ENCODE measurements around the gene COL4A2.

Gene COL4A2

DNA sequence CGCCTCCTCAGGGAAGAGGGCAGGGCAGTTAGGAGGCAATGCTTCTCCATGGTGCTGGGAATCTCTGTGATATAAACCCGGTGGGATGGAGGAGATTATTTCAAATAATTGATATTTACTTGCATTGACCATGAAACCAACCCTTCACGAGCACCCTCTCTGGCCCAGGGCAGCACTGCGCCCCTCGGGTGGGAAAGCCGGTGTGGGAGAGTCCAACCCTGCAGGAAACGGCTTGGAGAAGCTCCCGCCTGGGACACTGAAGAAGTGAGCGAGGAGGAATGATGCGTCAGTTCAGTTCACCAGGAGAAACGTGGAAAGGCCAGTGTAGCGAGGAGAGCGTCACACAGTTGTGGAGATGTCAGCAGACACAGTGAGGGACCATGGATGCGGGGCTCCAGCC, 99.9 kb downstream of the COL4A2 start:
- no peak for DNase-seq

DNA sequence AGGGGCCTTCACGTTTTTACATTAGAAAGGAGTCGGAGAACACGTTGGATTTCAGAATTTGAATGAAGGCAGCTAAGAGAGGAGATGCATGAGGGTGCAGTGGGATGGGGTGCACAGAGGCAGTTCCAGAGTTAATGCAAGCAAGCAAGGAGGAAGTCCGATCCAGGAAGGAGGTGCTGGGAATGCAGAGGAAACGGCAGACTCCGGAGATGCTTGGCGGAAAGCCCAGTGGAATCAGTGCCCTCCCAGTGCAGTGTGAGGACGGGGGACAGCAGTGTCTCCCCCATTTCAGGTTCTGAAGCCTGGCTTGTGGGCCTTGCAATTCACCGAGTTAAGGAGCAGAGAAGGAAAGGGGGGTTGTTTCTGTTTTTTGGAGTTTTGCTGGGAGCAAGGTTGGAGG, 100.4 kb downstream of the COL4A2 start:
- no peak for DNase-seq

- no peak for DNase-seq
Measured at GRCh38 chr13:110408286-110408685, 101.2 kb downstream of the COL4A2 start.

- DNase-seq: no peak
Measured at GRCh38 chr13:110409581-110409992, 102.5 kb downstream of the COL4A2 start.

DNA sequence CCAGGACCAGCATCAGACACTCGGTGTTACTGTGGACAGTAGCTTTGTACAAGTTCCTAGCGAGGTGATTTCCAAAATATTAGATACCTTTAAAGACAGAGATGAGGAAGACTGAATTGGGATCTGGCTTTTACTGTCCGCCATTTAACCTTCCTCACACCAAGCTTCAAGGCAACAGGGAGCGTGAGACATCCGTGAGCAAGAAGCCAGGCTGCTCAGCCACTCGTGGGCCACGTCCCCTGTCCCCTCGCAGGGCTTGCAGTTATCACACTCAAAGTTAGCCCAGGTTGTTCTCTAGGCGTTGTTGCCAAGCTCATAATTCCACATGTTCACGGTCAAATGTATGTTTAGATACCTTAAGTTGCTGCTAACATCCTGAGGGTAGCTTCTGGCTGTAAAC, 102.9 kb downstream of the COL4A2 start:
- no peak for DNase-seq

DNA sequence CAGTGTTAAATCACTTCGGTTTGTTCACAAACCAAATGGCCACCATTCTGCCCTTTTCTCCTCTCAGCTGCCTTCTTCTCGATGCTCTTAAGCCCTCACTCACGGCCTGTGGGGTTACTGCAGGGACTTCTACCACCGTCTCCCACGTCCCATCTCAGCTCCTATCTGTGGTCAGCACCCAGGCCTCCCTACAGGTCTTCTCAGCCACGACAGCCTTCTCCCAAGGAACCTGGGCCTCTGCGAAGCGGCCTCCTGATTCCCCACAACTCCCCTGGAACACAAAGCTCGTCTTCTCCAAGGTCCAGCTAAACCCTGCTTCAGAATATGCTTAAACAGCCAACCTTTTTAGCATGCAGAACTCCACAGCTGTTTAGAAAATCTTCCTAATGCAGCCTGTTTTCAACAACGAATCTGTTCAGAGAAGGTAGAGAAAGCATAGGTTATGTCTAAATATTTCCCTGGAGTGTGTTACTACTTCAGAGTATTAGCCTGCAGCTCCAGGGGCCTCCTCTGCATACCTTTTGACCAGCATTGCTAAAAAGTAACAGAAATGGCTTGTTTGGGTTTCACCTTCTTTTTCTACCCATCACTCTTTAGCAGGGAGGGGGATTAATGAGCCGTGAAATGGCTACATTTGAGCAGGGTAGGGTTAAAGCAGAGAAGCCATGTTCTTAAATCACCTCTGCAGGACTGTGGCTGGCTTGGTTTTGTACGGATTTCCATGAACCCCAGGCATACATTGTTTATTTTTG, 104.0 kb downstream of the COL4A2 start:
- DNase-seq: no peak

DNA sequence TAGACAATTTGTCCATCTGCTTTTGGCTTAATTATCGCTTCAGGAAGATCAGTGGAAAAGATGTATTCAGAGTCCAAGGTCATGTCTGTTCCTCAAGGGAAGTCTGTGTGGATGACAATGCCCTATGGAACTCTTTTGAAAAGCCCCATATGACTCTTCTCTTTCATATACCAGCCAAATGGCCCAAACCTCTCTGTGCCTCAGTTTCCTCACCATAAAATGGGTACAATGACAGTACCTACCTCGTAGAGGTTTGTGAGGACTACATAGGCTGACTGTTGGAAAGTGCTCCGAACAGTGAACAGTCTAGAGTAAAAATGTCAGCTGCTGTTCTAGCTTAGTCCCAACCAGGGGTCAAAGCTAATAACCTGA, 104.6 kb downstream of the COL4A2 start:
- no peak for DNase-seq

- peak; percentile 45 to 56 for DNase-seq
Measured at GRCh38 chr13:110412132-110412914, 105.2 kb downstream of the COL4A2 start.

DNA sequence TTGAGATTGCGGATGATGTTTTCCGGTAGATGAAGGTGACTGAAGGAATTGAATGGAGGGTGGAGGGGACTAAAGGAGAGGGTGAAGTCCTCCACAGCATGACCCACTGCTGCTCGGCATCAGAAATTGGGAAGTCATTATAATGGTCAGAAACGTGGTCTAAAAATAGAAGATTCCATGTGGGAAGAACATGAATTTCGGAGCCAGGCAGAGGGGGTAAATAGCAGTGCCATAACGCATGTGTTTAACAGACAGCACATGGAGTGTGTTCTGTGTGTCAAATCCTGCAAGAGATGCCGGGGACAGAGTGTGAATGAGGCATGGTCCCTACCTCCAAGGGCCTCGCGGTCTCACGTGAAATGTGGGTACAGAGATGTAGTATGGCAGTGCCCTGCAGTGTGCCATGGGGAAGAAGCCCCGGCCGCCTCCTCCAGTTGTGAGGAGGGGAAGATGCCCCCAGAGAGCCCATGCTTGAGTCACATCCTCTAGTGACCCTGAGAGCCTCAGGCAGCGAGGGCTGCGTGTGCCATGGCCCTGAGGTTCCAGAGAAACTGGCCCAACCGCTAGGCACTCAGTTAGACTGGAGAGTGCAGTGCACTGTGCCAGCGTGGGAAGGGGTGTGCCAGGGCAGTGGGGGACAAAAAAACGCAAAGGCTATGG, 106.1 kb downstream of the COL4A2 start:
- DNase-seq: no peak

GRCh38 chr13:110413676-110414040, 106.6 kb downstream of the COL4A2 start:
- no peak for DNase-seq

- DNase-seq: no peak
Measured at GRCh38 chr13:110414283-110414682, 107.2 kb downstream of the COL4A2 start.

GRCh38 chr13:110414931-110415330, 107.8 kb downstream of the COL4A2 start:
- no peak for DNase-seq

- no peak for DNase-seq
Measured at GRCh38 chr13:110415669-110416068, 108.6 kb downstream of the COL4A2 start.

GRCh38 chr13:110416131-110417025, 109.3 kb downstream of the COL4A2 start:
- no peak for DNase-seq

DNA sequence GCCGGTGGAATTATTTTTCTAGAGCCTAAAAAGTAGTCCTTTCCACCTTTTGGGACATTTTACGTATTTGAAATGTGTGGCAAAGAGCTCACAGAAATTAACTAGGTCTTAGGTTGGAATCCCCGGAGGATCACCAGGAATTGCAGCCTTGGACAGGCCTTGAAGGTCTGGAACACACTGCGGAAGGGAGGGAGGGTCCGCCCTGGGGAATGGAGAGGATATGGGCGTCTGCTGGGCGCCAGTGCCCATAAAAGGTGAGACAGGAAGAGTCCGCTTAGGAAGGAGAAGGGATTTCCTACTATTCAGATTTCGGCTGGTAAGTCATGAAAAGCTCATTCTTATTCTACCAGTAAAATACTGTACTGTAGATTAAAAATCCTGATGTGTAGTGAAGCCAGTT, 111.9 kb downstream of the COL4A2 start:
- no peak for DNase-seq

GRCh38 chr13:110419381-110419791, 112.3 kb downstream of the COL4A2 start:
- DNase-seq: no peak

- DNase-seq: no peak
Measured at GRCh38 chr13:110419946-110420345, 112.9 kb downstream of the COL4A2 start.

DNA sequence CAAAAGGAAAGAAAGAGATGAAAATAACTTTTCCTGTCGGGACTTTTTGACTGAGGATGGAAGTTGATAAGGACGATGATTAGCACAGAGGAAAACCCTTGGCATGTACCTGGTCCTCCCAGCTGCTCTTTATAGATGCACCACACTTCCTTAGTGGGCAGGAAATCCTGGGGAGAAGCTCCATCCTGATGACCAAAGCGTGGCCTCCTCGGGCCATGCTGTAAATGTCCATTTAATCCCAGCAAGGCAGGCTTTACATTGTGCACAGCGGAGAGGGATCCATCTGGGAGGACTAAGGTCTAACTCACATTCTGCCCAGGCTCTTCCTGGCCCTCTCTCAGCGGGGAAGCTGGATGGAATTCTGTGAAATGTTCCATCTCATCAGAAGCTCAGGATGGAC, 113.5 kb downstream of the COL4A2 start:
- no peak for DNase-seq

GRCh38 chr13:110421061-110421460, 114.0 kb downstream of the COL4A2 start:
- no peak for DNase-seq

- DNase-seq: no peak
Measured at GRCh38 chr13:110421696-110422385, 114.8 kb downstream of the COL4A2 start.

- no peak for DNase-seq
Measured at GRCh38 chr13:110422913-110423688, 116.0 kb downstream of the COL4A2 start.

Data from activated CD4-positive, alpha-beta T cell treated with anti-CD3 and anti-CD28 coated beads for 4 hours (primary cell).